Esophagus (tissue), 2 donors: ENCODE results near the gene PLEKHG3. TPM values are rescaled to one million over a fixed set of nuclear protein-coding genes. Genes with fewer than 3 reads are reported as not detected.

ENCODE experiments used
- H3K27ac ChIP-seq, 2 donors: one replicate each; pipeline ENCODE4 v1.5.1; 2013; ENCODE audit warnings: low read depth in 2 of 2, mild to moderate bottlenecking in 2 of 2, inconsistent platforms in 1 of 2, low read length in 1 of 2, moderate library complexity in 1 of 2
- H3K27me3 ChIP-seq, 2 donors: one replicate each; pipeline ENCODE4 v1.6.1; 2013; ENCODE audit warnings: low read length in 2 of 2, control low read depth in 1 of 2, mild to moderate bottlenecking in 1 of 2; ENCODE audit not compliant: insufficient read depth in 2 of 2, control insufficient read depth in 1 of 2
- H3K36me3 ChIP-seq, 2 donors: one replicate each; pipeline ENCODE4 v1.6.1; 2013; ENCODE audit warnings: low read length in 1 of 2; ENCODE audit not compliant: control insufficient read depth in 2 of 2, insufficient read depth in 2 of 2
- H3K4me1 ChIP-seq, 2 donors: one replicate each; pipeline ENCODE4 v1.6.1; 2013; ENCODE audit warnings: low read length in 1 of 2; ENCODE audit not compliant: control insufficient read depth in 2 of 2, insufficient read depth in 2 of 2
- H3K4me3 ChIP-seq, 2 donors: one replicate each; pipeline ENCODE4 v1.5.1; 2013; ENCODE audit warnings: low read length in 2 of 2, mild to moderate bottlenecking in 2 of 2, low read depth in 1 of 2, moderate library complexity in 1 of 2
- H3K9me3 ChIP-seq, 2 donors: one replicate each; pipeline ENCODE4 v1.6.1; 2013; ENCODE audit warnings: mild to moderate bottlenecking in 2 of 2, low read depth in 1 of 2, low read length in 1 of 2, moderate library complexity in 1 of 2; ENCODE audit not compliant: control insufficient read depth in 2 of 2, insufficient read depth in 1 of 2
- WGBS, 2 donors: extraction: QIAGEN DNeasy Blood & Tissue Kit; methylation state at CpG; one replicate each; pipeline ENCODE4 v1.1.7; 2013; 5-methylcytosine and 5-hydroxymethylcytosine counted together
- polyA plus RNA-seq, 2 donors: library from polyadenylated mRNA; stranded (reverse); fragments of 200-250 nt; gene quantifications; one replicate each; pipeline ENCODE4 v1.2.3, GENCODE V29; 2013
- donor health status: healthy with polysubstance abuse.
- donor health status: Bipolar disorder and iron deficiency.

The PLEKHG3 gene
- polyA plus RNA-seq, 2 donors: 23.1 to 27.1 TPM

DNA sequence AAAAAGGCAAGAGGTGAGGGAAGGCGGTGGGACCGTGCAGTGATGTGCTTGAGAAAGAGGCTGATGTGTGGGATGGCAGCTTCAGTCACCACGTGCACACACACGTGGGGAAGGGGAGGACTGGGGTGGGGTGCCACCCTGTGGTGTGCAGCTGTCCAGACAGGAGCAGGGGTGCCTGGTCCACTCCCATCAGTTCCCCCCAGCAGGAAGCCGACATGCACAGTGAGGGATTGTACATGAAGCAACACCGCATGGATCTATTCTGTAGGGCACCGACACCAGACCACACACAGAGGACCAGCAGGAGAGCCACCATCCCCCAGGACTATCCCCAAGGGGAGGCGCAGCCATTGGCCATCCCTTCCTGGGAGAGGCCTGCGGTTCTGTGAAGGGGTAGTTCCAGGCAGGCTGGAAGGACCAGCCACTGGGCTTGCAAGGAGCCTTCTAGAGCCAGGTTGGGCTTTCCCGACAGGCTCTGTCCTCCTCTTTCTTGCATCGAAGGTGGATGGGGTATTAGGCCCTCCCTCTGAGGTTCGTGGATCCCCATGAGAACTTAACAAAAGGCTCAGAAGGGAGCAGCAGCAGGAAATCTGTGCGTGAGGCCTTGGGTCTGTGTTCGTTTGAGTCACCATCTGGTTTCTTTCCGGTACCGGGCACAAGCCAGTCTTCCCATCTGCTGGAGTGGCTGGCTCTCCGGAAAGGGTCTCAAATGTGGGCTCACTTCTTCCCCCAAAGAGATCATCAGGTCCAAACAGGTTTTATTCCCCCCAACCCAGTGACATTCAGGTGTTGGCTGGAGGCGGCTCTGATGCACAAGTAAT lies 59.8 kb downstream of the PLEKHG3 start:
- H3K4me3 ChIP-seq: no peak overlapping the region
- H3K4me1 ChIP-seq: peaks cover 3 to 20% of the 10 kb centered on the region in 2 donors
- H3K27ac ChIP-seq: no peak overlapping the region
- WGBS, 2 donors: 62 to 64% methylated on average over 18 of the region's 18 CpGs
- H3K36me3 ChIP-seq: no peaks in the 10 kb centered on the region
- no peaks in the 10 kb centered on the region for H3K9me3 ChIP-seq
- H3K27me3 ChIP-seq: no peaks in the 10 kb centered on the region

DNA sequence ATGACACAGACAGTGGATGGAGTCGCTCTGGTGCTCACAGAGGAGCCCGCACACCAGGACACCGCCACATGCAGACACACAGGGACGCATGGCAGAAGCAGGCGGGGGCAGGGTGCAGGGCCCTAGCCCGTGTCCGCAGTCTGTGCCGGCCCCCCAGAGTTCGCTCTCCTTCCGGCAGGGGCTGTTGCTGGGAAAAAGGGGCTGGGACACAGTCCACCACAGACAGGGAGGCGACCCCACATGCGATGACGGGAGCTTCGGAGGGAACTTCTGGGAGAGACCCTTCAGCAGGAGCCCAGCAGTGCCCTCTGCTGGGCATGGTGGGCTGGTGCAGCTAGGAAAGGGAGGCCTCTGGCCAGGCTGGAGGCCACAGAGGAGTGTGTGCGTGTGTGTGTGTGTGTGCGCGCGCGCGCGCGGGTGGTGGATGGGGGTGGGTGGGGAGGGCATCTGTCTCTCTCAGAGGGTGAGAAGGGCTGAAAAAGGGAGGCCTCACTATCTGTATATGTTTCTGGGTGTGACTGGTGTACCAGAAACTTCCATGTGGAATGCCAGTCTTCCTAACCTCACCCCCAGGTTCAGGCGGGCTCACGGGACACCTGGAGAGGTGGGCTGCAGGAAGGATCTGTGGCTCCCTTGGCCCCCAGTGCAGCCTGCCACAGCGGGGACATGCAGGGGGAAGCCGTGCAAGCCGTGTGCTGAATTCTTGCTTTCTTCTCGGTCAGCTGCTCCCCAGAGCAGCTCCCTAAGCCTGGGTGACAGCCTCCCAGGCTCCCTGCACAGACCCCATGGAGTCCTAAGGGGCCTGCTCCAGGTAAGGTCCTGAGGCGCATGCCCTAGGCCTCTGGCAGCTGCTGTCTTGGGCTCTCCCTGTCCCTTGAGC lies 60.7 kb downstream of the PLEKHG3 start:
- Histone ChIP-seq H3K4me1 (peaks cover 0 to 17% of the 10 kb centered on the region in 2 donors), H3K4me3 (no peak overlapping the region), H3K9me3 (no peaks in the 10 kb centered on the region), H3K36me3 (no peaks in the 10 kb centered on the region), H3K27ac (no peak overlapping the region), H3K27me3 (no peaks in the 10 kb centered on the region)
- 27 to 28% methylated on average over 29 of the region's 29 CpGs for WGBS, 2 donors

DNA sequence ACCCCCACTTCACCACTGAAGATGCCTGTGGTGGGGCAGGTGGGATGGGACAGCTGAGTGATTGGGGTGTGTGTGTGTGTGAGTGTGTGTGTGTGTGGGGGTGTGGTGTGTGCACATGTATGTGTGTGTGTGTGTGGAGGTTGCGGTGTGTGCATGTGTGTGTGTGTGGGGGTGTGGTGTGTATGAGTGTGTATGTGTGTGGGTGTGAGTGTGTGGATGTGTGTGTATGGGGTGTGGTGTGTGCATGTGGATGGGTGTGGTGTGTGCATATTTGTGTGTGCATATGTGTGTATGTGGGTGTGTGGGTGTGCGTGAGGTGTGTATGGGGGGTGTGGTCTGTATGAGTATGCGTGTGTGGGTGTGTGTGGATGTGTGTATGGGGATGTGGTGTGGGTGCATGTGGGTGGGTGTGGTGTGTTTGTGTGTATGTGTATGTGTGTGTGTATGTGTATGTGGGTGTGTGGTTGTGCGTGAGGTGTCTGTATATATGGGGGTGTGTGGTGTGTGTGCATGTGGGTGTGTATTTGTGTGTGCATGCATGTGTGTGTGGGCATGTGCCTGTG lies 61.6 kb downstream of the PLEKHG3 start:
- no peaks in the 10 kb centered on the region for H3K27me3 ChIP-seq
- no peaks in the 10 kb centered on the region for H3K36me3 ChIP-seq
- no peaks in the 10 kb centered on the region for H3K9me3 ChIP-seq
- H3K4me1 ChIP-seq: peaks cover 0 to 17% of the 10 kb centered on the region in 2 donors
- H3K4me3 ChIP-seq: no peak overlapping the region
- WGBS, 2 donors: 91 to 93% methylated on average over 4 of the region's 4 CpGs
- no peak overlapping the region for H3K27ac ChIP-seq

DNA sequence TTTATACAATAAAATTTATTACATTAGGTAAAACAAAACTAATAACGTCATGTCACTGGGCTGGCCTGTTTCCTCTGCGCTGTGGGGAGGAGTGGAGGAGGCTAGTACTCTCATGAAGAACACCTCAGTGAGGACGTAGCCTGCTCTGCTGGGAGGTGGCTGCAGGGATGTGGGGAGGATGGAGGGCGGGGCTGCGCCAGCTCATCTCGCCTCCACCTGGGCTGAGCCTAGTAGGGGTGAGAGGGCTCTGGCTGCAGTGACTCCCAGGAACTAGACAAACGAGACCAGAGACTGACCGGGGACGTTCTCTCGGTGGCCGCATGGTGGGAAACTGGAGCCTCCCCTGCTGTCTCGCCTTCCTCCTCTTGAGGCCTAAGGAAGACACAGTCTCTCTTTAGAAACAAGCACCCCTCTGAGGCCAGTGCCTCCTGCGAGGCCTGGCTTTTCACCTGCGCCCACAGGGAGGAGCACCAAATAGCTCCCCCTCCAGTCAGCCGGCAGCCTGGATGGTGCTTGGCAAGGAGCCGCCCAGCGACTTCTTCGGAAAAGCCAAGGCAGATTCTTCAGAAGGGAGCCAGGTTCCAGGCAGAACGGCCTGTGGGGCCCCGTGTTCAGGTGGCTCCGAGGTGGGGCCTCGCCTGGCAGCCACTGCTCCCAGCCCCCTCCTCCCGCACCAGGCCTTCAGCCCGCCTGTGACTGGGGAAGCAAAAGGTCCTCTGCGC lies 62.4 kb downstream of the PLEKHG3 start:
- H3K36me3 ChIP-seq: no peaks in the 10 kb centered on the region
- H3K4me3 ChIP-seq: no peak overlapping the region
- H3K27me3 ChIP-seq: no peaks in the 10 kb centered on the region
- H3K9me3 ChIP-seq: no peaks in the 10 kb centered on the region
- H3K27ac ChIP-seq: no peak overlapping the region
- 76 to 79% methylated on average over 25 of the region's 25 CpGs for WGBS, 2 donors
- H3K4me1 ChIP-seq: peaks cover 0 to 13% of the 10 kb centered on the region in 2 donors

DNA sequence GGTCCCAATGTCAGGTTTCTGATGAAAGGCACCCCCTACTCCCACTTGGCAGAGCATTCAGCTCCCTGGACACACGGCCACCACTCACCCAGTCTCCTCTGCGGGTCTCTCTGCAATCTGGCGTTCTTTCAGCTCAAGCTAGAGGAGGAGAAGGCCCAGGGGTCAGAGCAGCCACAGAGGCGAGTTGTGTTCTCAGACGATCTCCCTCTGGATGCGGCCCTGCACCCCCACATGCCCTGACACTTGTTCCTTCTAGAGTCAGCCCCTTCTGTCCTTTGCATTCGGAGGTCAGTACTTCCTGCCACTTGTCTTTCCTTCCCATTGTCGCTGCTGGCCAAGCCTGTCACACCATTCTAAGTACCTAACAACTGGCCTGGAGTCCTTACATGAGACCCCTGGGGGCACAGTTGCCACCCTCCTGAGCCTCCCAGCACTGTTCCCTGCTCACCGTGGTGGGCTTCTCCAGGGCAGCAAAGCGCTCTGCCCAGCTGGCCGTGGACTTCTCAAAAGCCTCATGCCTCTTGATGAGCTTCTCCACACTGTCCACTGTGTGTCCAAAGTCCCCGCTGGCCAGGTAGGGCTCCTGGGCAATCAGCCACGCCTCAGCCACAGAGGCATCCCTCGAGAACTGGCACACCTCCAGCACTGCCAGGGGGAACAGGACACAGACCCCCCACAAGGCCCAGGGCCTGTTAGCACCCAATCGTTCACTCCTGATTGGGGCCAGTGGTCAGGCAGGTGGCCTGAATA lies 63.2 kb downstream of the PLEKHG3 start:
- H3K27ac ChIP-seq: no peak overlapping the region
- no peak overlapping the region for H3K4me3 ChIP-seq
- no peaks in the 10 kb centered on the region for H3K27me3 ChIP-seq
- H3K36me3 ChIP-seq: no peaks in the 10 kb centered on the region
- 75 to 83% methylated on average over 15 of the region's 15 CpGs for WGBS, 2 donors
- H3K9me3 ChIP-seq: no peaks in the 10 kb centered on the region
- H3K4me1 ChIP-seq: peaks cover 0 to 10% of the 10 kb centered on the region in 2 donors

DNA sequence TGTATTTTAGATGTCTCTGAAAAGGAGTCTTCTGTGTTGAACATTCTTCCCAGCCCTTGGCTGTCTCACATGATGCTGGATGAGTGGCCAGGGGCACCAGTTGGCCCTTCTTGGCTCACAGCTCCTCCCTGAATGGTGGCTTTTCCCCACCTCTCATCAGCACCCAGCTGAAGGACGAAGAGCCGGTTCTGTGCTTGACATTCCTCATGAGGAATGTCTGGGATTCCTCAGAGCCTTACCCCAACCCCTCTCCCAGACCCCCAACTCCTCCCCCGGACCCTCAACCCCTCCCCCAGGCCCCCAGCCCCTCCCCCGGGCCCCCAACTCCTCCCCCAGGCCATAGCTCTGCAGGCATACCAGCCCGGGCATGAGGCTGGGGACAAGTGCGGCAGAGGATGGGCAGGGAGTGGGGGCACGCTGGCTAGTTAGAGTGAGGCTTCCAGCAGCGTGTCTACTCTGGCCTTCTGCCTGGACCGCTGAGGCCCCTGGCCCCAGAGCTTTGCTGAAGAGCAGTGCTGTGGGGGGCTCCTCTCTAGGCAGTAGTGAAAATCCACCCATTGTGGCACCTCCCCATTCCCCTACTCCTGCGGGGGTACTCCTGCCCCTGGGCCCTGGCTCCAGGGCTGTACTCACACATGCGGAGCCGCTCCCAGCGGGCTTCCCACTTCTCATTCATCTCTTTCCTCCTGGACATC lies 64.3 kb downstream of the PLEKHG3 start:
- Histone ChIP-seq H3K36me3 (no peaks in the 10 kb centered on the region), H3K4me3 (no peak overlapping the region), H3K27me3 (no peaks in the 10 kb centered on the region), H3K4me1 (peaks cover 0 to 6% of the 10 kb centered on the region in 2 donors), H3K9me3 (no peaks in the 10 kb centered on the region), H3K27ac (no peak overlapping the region)
- 73 to 77% methylated on average over 13 of the region's 13 CpGs for WGBS, 2 donors

DNA sequence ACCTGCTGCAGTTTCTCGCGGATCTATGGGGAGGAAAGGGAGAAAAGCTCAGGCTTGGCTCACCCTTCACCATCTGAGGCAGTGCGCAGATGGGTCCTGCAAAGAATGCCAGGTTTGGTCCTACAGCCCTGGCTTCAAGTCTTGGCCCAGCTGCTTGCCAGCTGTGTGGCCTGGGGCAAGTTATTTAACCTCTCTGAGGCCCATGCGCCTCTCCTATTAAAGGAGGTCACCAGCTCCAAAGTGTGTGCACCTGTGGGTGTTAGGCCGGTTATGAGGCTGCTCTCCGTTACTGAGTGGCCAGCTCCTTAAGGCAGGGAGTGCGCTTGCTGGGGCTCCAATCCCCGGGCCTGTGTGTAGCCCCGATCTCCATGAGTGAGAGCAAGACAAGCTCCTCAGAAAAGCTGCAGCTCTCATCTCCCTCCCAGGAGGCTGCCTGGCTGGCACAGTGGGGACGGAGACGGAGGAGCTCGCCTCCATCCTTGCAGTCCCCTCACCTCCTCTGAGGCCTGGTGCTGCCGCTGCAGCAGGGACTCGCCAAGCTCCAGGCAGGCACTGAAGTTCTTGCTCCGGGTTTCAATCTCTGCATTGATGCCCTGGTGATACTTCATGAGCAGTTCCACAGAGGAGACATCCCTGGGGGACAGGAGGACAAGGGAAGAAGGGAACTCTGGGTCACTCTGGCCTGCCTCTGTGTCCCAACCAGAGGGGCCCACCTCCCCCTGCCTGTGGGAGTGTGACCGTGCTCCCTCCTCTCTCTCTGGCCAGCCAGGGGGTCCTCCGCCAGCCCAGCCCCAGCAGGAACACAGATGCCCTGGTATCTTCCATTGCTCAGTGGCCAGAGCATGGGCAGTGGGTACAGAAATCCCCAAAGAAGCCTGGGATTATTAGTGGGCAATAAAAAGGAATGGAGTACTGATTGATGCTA lies 65.1 kb downstream of the PLEKHG3 start:
- H3K4me3 ChIP-seq: no peak overlapping the region
- no peaks in the 10 kb centered on the region for H3K9me3 ChIP-seq
- H3K36me3 ChIP-seq: no peaks in the 10 kb centered on the region
- no peak overlapping the region for H3K27ac ChIP-seq
- WGBS, 2 donors: 89 to 94% methylated on average over 17 of the region's 17 CpGs
- peaks cover 0 to 4% of the 10 kb centered on the region in 2 donors for H3K4me1 ChIP-seq
- no peaks in the 10 kb centered on the region for H3K27me3 ChIP-seq

DNA sequence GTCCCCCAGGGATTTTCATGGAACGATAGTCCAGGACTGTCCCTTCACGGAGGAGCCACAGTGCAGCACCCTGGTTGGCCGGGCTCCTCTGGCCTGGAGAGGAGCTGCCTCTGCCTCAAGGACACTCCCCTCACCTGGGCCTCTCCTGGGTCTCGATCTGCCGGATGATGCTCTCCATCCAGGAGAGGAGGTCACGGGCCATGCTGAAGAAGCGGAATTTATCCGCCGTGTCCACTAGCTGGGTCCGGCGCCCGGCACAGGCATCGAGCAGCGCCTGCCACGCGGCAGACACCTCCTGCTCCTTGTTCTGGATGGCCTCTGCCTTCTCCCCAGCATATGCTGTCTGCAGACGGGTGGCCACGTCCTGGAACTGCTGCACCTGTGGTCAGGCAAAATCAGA lies 66.5 kb downstream of the PLEKHG3 start:
- H3K9me3 ChIP-seq: no peaks in the 10 kb centered on the region
- H3K36me3 ChIP-seq: no peaks in the 10 kb centered on the region
- H3K4me3 ChIP-seq: no peak overlapping the region
- 93 to 94% methylated on average over 18 of the region's 18 CpGs for WGBS, 2 donors
- no peak overlapping the region for H3K27ac ChIP-seq
- H3K4me1 ChIP-seq: peaks cover 0 to 4% of the 10 kb centered on the region in 2 donors
- no peaks in the 10 kb centered on the region for H3K27me3 ChIP-seq
